HG02852 (cell line): Measurements from ENCODE around the gene KISS1.

Experiments
- ATAC-seq: cut with Tn5 transposase; IDR thresholded peaks from one replicate; pipeline ENCODE4 v1.9.1; 2021; ENCODE audit warnings: mild to moderate bottlenecking, moderate library complexity; ENCODE audit not compliant: unreplicated experiment

KISS1 gene

GRCh38 chr1:204219971-204220616, 23.8 kb upstream of the KISS1 start:
- no peak for ATAC-seq

GRCh38 chr1:204218552-204218951, 22.3 kb upstream of the KISS1 start:
- ATAC-seq, result no peak

GRCh38 chr1:204217648-204218000, 21.3 kb upstream of the KISS1 start:
- no peak for ATAC-seq

- ATAC-seq, result no peak
These were observed 20.8 kb upstream of the KISS1 start for GRCh38 chr1:204216880-204217647.

- no peak for ATAC-seq
These were observed 19.9 kb upstream of the KISS1 start for GRCh38 chr1:204216236-204216635.

GRCh38 chr1:204213668-204214662, 17.7 kb upstream of the KISS1 start, which contains the start of gene GOLT1A:
Gene GOLT1A, minus strand, starts transcription at chr1:204213988. Its CDS starts 82 bp downstream, at chr1:204213906.
- no peak for ATAC-seq

- ATAC-seq, result no peak
These were observed 16.4 kb upstream of the KISS1 start for GRCh38 chr1:204212715-204213114.

- no peak for ATAC-seq
These were observed 14.8 kb upstream of the KISS1 start for GRCh38 chr1:204211046-204211445.

- ATAC-seq, result no peak
These were observed 10.9 kb upstream of the KISS1 start for GRCh38 chr1:204207136-204207616.

GRCh38 chr1:204206121-204206520, 9.8 kb upstream of the KISS1 start:
- ATAC-seq, result no peak

- no peak for ATAC-seq
These were observed 9.2 kb upstream of the KISS1 start for GRCh38 chr1:204205486-204205885.

GRCh38 chr1:204204944-204205343, 8.7 kb upstream of the KISS1 start:
- ATAC-seq, result no peak

- ATAC-seq, result no peak
These were observed 7.0 kb upstream of the KISS1 start for GRCh38 chr1:204203206-204203767.

GRCh38 chr1:204202481-204202880, 6.2 kb upstream of the KISS1 start:
- ATAC-seq, result no peak

GRCh38 chr1:204201348-204202040, 5.2 kb upstream of the KISS1 start:
- no peak for ATAC-seq

GRCh38 chr1:204199579-204199978, 3.3 kb upstream of the KISS1 start:
- ATAC-seq, result no peak

GRCh38 chr1:204198348-204199340, 2.4 kb upstream of the KISS1 start:
- ATAC-seq, result no peak

- no peak for ATAC-seq
These were observed 777 bp upstream of the KISS1 start for GRCh38 chr1:204197068-204197467.

- ATAC-seq, result no peak
These were observed 1.5 kb downstream of the KISS1 start for GRCh38 chr1:204194771-204195170.
